ENCODE data around the gene ABCC12.

- TF ChIP-seq POLR2A (IDR thresholded peaks at IDR 0.05; ENCODE audit: low read depth, low read length): no peak
- TF ChIP-seq POU2F2 (IDR thresholded peaks at IDR 0.05; ENCODE audit: low read depth, low read length): no peak
- TF ChIP-seq POLR2AphosphoS5 (IDR thresholded peaks at IDR 0.05; ENCODE audit: low read depth, low read length): no peak
- TF ChIP-seq TAF1 (IDR thresholded peaks at IDR 0.05; ENCODE audit: low read depth, low read length): no peak
- TF ChIP-seq PAX5 (IDR thresholded peaks at IDR 0.05; ENCODE audit: insufficient read depth, low read length, severe bottlenecking): no peak
These were observed 2.0 kb upstream of the ABCC12 start for GRCh38 chr16:48157794-48158193.
